ENCODE measurements around the gene PRR16.

PRR16 gene

GRCh38 chr5:120518581-120518980 is 54.5 kb downstream of the PRR16 start:
- DNase-seq = no peak

GRCh38 chr5:120527251-120527650 is 63.2 kb downstream of the PRR16 start:
- DNase-seq = no peak

GRCh38 chr5:120528609-120529008 is 64.5 kb downstream of the PRR16 start:
- no peak for DNase-seq

- DNase-seq = no peak
These were observed 65.3 kb downstream of the PRR16 start for GRCh38 chr5:120529386-120529785.

- no peak for DNase-seq
These were observed 67.1 kb downstream of the PRR16 start for GRCh38 chr5:120531215-120531614.

- no peak for DNase-seq
These were observed 68.7 kb downstream of the PRR16 start for GRCh38 chr5:120532835-120533234.

GRCh38 chr5:120533581-120533980 is 69.5 kb downstream of the PRR16 start:
- no peak for DNase-seq

GRCh38 chr5:120535900-120536299 is 71.8 kb downstream of the PRR16 start:
- no peak for DNase-seq

- DNase-seq = no peak
These were observed 74.0 kb downstream of the PRR16 start for GRCh38 chr5:120538149-120538548.

GRCh38 chr5:120538644-120539043 is 74.5 kb downstream of the PRR16 start:
- DNase-seq = no peak

GRCh38 chr5:120539471-120539870 is 75.4 kb downstream of the PRR16 start:
- DNase-seq = no peak

GRCh38 chr5:120540097-120540496 is 76.0 kb downstream of the PRR16 start:
- no peak for DNase-seq

GRCh38 chr5:120544043-120544442 is 79.9 kb downstream of the PRR16 start:
- no peak for DNase-seq

GRCh38 chr5:120545007-120545406 is 80.9 kb downstream of the PRR16 start:
- no peak for DNase-seq

- DNase-seq = no peak
These were observed 81.9 kb downstream of the PRR16 start for GRCh38 chr5:120545951-120546350.

GRCh38 chr5:120546922-120547321 is 82.8 kb downstream of the PRR16 start:
- DNase-seq = no peak

GRCh38 chr5:120550358-120550757 is 86.3 kb downstream of the PRR16 start:
- DNase-seq = no peak

- DNase-seq = no peak
These were observed 88.5 kb downstream of the PRR16 start for GRCh38 chr5:120552638-120553037.

GRCh38 chr5:120555345-120555744 is 91.2 kb downstream of the PRR16 start:
- no peak for DNase-seq

- DNase-seq = no peak
These were observed 99.9 kb downstream of the PRR16 start for GRCh38 chr5:120564013-120564412.

- no peak for DNase-seq
These were observed 103.0 kb downstream of the PRR16 start for GRCh38 chr5:120567066-120567465.

GRCh38 chr5:120567921-120568320 is 103.8 kb downstream of the PRR16 start:
- DNase-seq = no peak

- DNase-seq = no peak
These were observed 104.6 kb downstream of the PRR16 start for GRCh38 chr5:120568711-120569110.

GRCh38 chr5:120576588-120576987 is 112.5 kb downstream of the PRR16 start:
- DNase-seq = no peak

GRCh38 chr5:120582635-120583034 is 118.5 kb downstream of the PRR16 start:
- no peak for DNase-seq

GRCh38 chr5:120586646-120587045 is 122.5 kb downstream of the PRR16 start:
- no peak for DNase-seq
